HG03135 (cell line): ENCODE data around the gene CTSL.

Source experiments
- ATAC-seq: cut with Tn5 transposase; IDR thresholded peaks from one replicate; pipeline ENCODE4 v1.9.1; 2021; ENCODE audit warnings: mild to moderate bottlenecking, moderate library complexity; ENCODE audit not compliant: unreplicated experiment

The CTSL gene

GRCh38 chr9:87699835-87700234, 26.1 kb upstream of the CTSL start:
- no peak for ATAC-seq

GRCh38 chr9:87701491-87701890, 24.4 kb upstream of the CTSL start:
- no peak for ATAC-seq

GRCh38 chr9:87701931-87702421, 23.9 kb upstream of the CTSL start:
- no peak for ATAC-seq

- no peak for ATAC-seq
These were observed 23.0 kb upstream of the CTSL start for GRCh38 chr9:87702921-87703320.

- ATAC-seq = no peak
These were observed 22.2 kb upstream of the CTSL start for GRCh38 chr9:87703636-87704276.

GRCh38 chr9:87704342-87704741, 21.6 kb upstream of the CTSL start:
- no peak for ATAC-seq

GRCh38 chr9:87706066-87706739, 19.7 kb upstream of the CTSL start:
- no peak for ATAC-seq

- no peak for ATAC-seq
These were observed 18.0 kb upstream of the CTSL start for GRCh38 chr9:87707805-87708506.

- no peak for ATAC-seq
These were observed 17.4 kb upstream of the CTSL start for GRCh38 chr9:87708546-87708945.

- no peak for ATAC-seq
These were observed 16.8 kb upstream of the CTSL start for GRCh38 chr9:87708986-87709728.

- ATAC-seq = no peak
These were observed 15.5 kb upstream of the CTSL start for GRCh38 chr9:87710443-87710842.

- no peak for ATAC-seq
These were observed 13.8 kb upstream of the CTSL start for GRCh38 chr9:87711857-87712800.

- ATAC-seq = no peak
These were observed 13.1 kb upstream of the CTSL start for GRCh38 chr9:87712801-87713277.

GRCh38 chr9:87713278-87713987, 12.5 kb upstream of the CTSL start:
- ATAC-seq = no peak

- no peak for ATAC-seq
These were observed 12.0 kb upstream of the CTSL start for GRCh38 chr9:87713988-87714330.

GRCh38 chr9:87714819-87715218, 11.1 kb upstream of the CTSL start:
- ATAC-seq = no peak

- no peak for ATAC-seq
These were observed 9.8 kb upstream of the CTSL start for GRCh38 chr9:87716141-87716540.

- ATAC-seq = no peak
These were observed 8.5 kb upstream of the CTSL start for GRCh38 chr9:87717456-87717855.

- ATAC-seq = no peak
These were observed 7.7 kb upstream of the CTSL start for GRCh38 chr9:87718231-87718630.
